Measurements from ENCODE around the gene ECT2.
"Not testable (repeated sequence)": the region's sequence is repeated elsewhere in the genome, so short reads cannot be mapped to it uniquely, and the experiment has no call there.

Gene ECT2

DNA sequence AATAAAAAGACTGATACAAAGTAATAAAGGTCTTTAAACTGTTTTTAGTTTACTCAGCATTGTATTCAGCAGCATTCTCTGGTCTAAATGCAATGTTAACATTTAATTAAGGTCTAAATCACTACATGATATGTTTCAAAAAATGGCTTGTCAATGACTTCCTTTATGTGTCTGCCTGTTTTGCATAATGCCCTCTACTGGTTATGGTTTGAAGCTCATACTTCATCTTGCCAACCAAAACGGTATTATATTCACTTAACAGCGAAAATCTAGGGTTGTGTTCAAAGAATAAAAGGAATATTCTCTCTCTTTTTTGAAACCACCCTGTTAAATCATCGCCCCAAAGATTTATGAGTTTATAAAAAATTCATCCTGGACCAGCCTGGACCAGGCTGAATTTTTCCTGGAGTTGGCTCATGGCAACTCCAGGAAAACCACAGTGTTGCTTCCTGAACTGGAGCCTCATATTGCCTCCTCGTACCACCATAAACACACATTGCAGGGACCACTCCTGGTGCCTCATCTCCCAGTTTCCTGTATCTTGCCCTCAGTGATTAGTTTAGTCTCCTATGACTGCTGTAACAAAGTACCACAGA lies 32.9 kb upstream of the ECT2 start:
- Histone ChIP-seq H3K4me3 (replicated peaks; ENCODE audit: insufficient read depth, low read length) (no peak overlapping the region), H3K27me3 (ENCODE audit: insufficient read depth, poor library complexity, severe bottlenecking) (no peaks in the 10 kb centered on the region), H3K27ac (replicated peaks) (no peak overlapping the region)
- DNase-seq (ENCODE audit: low read depth in 1 of 2, low spot score in 1 of 2), result peak in 1 of 2 experiments; percentile 17
- TF ChIP-seq POLR2AphosphoS5 (IDR thresholded peaks at IDR 0.05; ENCODE audit: low read depth), result no peak
- TF ChIP-seq, protein P1, sequence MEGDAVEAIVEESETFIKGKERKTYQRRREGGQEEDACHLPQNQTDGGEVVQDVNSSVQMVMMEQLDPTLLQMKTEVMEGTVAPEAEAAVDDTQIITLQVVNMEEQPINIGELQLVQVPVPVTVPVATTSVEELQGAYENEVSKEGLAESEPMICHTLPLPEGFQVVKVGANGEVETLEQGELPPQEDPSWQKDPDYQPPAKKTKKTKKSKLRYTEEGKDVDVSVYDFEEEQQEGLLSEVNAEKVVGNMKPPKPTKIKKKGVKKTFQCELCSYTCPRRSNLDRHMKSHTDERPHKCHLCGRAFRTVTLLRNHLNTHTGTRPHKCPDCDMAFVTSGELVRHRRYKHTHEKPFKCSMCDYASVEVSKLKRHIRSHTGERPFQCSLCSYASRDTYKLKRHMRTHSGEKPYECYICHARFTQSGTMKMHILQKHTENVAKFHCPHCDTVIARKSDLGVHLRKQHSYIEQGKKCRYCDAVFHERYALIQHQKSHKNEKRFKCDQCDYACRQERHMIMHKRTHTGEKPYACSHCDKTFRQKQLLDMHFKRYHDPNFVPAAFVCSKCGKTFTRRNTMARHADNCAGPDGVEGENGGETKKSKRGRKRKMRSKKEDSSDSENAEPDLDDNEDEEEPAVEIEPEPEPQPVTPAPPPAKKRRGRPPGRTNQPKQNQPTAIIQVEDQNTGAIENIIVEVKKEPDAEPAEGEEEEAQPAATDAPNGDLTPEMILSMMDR (IDR thresholded peaks at IDR 0.05; ENCODE audit: insufficient read depth, low read length), result peak; percentile 20

DNA sequence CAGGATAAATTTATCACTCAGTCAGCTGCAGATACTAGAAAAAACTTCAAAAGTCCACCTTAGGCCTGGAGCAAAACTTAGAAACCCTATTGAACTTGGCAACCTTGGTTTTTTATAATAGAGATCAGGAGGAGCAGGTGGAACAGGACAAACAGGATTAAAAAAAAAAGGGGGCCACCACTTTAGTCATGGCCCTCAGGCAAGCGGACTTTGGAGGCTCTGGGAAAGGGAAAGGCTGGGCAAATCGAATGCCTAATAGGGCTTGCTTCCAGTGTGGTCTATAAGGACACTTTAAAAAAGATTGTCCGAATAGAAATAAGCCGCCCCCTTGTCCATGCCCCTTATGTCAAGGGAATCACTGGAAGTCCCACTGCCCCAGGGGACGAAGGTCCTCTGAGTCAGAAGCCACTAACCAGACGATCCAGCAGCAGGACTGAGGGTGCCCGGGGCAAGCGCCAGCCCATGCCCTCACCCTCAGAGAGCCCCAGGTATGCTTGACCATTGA lies 27.9 kb upstream of the ECT2 start:
- H3K4me3 ChIP-seq (replicated peaks; ENCODE audit: insufficient read depth, low read length); H3K27ac ChIP-seq (replicated peaks); H3K27me3 ChIP-seq (ENCODE audit: insufficient read depth, poor library complexity, severe bottlenecking); DNase-seq (ENCODE audit: low read depth in 1 of 2, low spot score in 1 of 2): not testable (repeated sequence)

DNA sequence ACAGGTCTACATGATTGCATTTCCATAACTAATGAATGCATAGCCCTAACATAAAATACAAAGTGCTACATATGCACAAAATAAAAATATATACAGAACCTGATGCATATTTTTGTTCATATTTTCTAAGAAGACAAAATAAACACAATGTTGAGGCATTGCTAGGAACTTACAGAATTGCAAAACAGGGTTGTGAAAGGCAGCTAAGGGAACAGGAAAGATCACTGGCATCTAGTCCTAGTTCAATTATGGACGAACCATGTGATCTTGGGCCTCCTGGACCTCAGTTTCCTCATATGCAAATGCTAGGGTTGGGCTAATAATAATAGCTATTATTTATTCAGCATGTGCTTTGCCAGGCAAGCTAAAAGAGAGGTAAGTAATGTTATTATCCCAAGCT lies 24.1 kb upstream of the ECT2 start:
- TF ChIP-seq POLR2AphosphoS5 (IDR thresholded peaks at IDR 0.05; ENCODE audit: low read depth) (no peak), GABPA (IDR thresholded peaks at IDR 0.05; ENCODE audit: low read depth) (no peak)
- Histone ChIP-seq H3K27me3 (ENCODE audit: insufficient read depth, poor library complexity, severe bottlenecking) (no peaks in the 10 kb centered on the region), H3K4me3 (replicated peaks; ENCODE audit: insufficient read depth, low read length) (no peak overlapping the region), H3K27ac (replicated peaks) (peak overlapping the region; percentile 30; the same call in 1 of the 2 replicates)
- DNase-seq (ENCODE audit: low read depth in 1 of 2, low spot score in 1 of 2), result peak in 1 of 2 experiments; percentile 26

DNA sequence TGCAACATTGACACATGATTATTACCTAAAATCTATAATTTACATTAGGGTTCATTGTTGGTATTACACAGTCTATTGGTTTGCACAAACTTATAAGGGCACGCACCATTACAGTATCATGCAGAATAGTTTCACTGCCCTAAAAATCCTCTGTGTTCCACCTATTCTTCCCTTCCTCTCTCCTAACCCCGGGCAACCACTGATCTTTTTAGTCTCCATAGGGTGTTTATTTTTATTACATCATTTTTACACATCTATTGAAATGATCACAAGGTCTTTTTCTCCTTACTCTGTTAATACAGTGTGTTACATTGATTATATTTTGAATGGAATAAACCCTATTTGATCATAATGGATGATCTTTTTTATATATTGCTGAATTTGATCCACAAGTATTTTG lies 15.5 kb upstream of the ECT2 start:
- DNase-seq (ENCODE audit: low read depth in 1 of 2, low spot score in 1 of 2), result no peak
- H3K27ac ChIP-seq (replicated peaks), result no peak overlapping the region
- no peaks in the 10 kb centered on the region for H3K27me3 ChIP-seq (ENCODE audit: insufficient read depth, poor library complexity, severe bottlenecking)
- TF ChIP-seq, protein P1 (IDR thresholded peaks at IDR 0.05; ENCODE audit: insufficient read depth, low read length), result no peak
- TF ChIP-seq POLR2AphosphoS5 (IDR thresholded peaks at IDR 0.05; ENCODE audit: low read depth) (no peak), SPI1 (IDR thresholded peaks at IDR 0.05; ENCODE audit: borderline replicate concordance, low read depth) (no peak), GABPA (IDR thresholded peaks at IDR 0.05; ENCODE audit: low read depth) (no peak)
- TF ChIP-seq, protein P2, sequence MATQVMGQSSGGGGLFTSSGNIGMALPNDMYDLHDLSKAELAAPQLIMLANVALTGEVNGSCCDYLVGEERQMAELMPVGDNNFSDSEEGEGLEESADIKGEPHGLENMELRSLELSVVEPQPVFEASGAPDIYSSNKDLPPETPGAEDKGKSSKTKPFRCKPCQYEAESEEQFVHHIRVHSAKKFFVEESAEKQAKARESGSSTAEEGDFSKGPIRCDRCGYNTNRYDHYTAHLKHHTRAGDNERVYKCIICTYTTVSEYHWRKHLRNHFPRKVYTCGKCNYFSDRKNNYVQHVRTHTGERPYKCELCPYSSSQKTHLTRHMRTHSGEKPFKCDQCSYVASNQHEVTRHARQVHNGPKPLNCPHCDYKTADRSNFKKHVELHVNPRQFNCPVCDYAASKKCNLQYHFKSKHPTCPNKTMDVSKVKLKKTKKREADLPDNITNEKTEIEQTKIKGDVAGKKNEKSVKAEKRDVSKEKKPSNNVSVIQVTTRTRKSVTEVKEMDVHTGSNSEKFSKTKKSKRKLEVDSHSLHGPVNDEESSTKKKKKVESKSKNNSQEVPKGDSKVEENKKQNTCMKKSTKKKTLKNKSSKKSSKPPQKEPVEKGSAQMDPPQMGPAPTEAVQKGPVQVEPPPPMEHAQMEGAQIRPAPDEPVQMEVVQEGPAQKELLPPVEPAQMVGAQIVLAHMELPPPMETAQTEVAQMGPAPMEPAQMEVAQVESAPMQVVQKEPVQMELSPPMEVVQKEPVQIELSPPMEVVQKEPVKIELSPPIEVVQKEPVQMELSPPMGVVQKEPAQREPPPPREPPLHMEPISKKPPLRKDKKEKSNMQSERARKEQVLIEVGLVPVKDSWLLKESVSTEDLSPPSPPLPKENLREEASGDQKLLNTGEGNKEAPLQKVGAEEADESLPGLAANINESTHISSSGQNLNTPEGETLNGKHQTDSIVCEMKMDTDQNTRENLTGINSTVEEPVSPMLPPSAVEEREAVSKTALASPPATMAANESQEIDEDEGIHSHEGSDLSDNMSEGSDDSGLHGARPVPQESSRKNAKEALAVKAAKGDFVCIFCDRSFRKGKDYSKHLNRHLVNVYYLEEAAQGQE (IDR thresholded peaks at IDR 0.05; ENCODE audit: insufficient replicate concordance, low read depth), result no peak
- H3K4me3 ChIP-seq (replicated peaks; ENCODE audit: insufficient read depth, low read length), result no peak overlapping the region

DNA sequence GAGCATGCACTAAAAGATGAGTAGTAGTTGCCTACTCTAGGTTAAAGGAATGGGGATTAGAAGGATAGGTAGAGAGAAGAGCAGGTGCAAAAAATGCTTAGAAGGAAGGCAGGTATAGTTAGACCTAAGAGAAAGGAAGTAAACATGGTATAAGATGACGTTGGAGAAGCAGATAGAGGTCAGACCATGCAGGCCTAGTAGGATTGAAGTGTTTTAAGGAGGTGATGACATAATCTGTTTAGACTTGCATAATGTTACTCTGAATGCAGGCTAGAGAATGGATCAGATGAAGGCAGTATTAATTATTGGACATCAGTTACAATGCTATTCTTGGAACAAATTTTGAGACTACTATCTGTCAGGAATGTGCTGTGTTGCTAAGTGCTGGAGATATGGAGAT lies 11.1 kb upstream of the ECT2 start:
- Histone ChIP-seq H3K27ac (replicated peaks) (no peak overlapping the region), H3K4me3 (replicated peaks; ENCODE audit: insufficient read depth, low read length) (no peak overlapping the region), H3K27me3 (ENCODE audit: insufficient read depth, poor library complexity, severe bottlenecking) (no peaks in the 10 kb centered on the region)
- no peak for DNase-seq (ENCODE audit: low read depth in 1 of 2, low spot score in 1 of 2)
- TF ChIP-seq SPI1 (IDR thresholded peaks at IDR 0.05; ENCODE audit: borderline replicate concordance, low read depth), result no peak
- TF ChIP-seq, protein P1 (IDR thresholded peaks at IDR 0.05; ENCODE audit: insufficient read depth, low read length), result no peak
- no peak for TF ChIP-seq POLR2AphosphoS5 (IDR thresholded peaks at IDR 0.05; ENCODE audit: low read depth)
- no peak for TF ChIP-seq GABPA (IDR thresholded peaks at IDR 0.05; ENCODE audit: low read depth)
- TF ChIP-seq, protein P2 (IDR thresholded peaks at IDR 0.05; ENCODE audit: insufficient replicate concordance, low read depth), result no peak
